Measurements from ENCODE around the gene EXOC4. TPM values are rescaled to one million over a fixed set of nuclear protein-coding genes. Genes with fewer than 3 reads are reported as not detected.

The EXOC4 gene
- total and polyA plus RNA-seq, 2 donors (not counting 3 experiments of a cell fraction or from before 2014, with no cell fraction given) = 20.3 to 73.1 TPM

- CTCF ChIA-PET = no interaction called here
- Histone ChIP-seq H3K9me3 (replicated peaks; ENCODE audit: control insufficient read depth, insufficient read depth, low read length) (no peaks in the 10 kb centered on the region), H3K79me2 (ENCODE audit: control insufficient read depth, insufficient read depth, low read length) (no peaks in the 10 kb centered on the region), H3K36me3 (ENCODE audit: control insufficient read depth in 2 of 2, extremely low read depth in 1 of 2, insufficient read depth in 2 of 2, low read length in 2 of 2) (no peaks in the 10 kb centered on the region), H3K4me3 (replicated peaks in 1 of 3; ENCODE audit: insufficient read depth in 1 of 3, low read depth in 1 of 3, low read length in 3 of 3) (no peak overlapping the region), H2AFZ (ENCODE audit: low read depth, low read length) (no peak overlapping the region), H3K9me1 (replicated peaks; ENCODE audit: control insufficient read depth, extremely low read depth, insufficient read depth, low read length) (no peaks in the 10 kb centered on the region), H4K20me1 (replicated peaks; ENCODE audit: control insufficient read depth, extremely low read depth, insufficient read depth, low read length) (no peaks in the 10 kb centered on the region), H3K27me3 (ENCODE audit: control insufficient read depth in 2 of 2, insufficient read depth in 2 of 2, low read length in 2 of 2) (no peaks in the 10 kb centered on the region), H3K9ac (replicated peaks; ENCODE audit: extremely low read depth, insufficient read depth, low read length) (no peak overlapping the region), H3K4me2 (ENCODE audit: insufficient read depth, low read length) (no peak overlapping the region), H3K4me1 (ENCODE audit: control insufficient read depth, extremely low read depth, insufficient read depth, low read length) (no peaks in the 10 kb centered on the region), H3K27ac (ENCODE audit: insufficient read depth, low read depth, low read length) (no peak overlapping the region)
- BruUV-seq (replicated peaks) = no TSS peak
- intact Hi-C loops (cut with micrococcal nuclease) = no loop called here
- TF ChIP-seq POLR2AphosphoS5 (IDR thresholded peaks at IDR 0.05; ENCODE audit: insufficient read depth, low read depth, low read length) (no peak), MAX (IDR thresholded peaks at IDR 0.05; ENCODE audit: insufficient read depth, insufficient read length) (no peak), POLR2A (IDR thresholded peaks at IDR 0.05; ENCODE audit: low read depth, low read length) (no peak), MYC (IDR thresholded peaks at IDR 0.05; ENCODE audit: low read depth, low read length) (no peak), CTCF (IDR thresholded peaks at IDR 0.05; ENCODE audit: extremely low read depth in 1 of 2, insufficient read depth in 1 of 2, low read depth in 1 of 2, low read length in 2 of 2) (no peak), GATA2 (IDR thresholded peaks at IDR 0.05; ENCODE audit: insufficient read depth, insufficient read length, low read depth, low read length) (no peak), EZH2 (IDR thresholded peaks at IDR 0.05; ENCODE audit: borderline replicate concordance, low read depth, low read length, severe bottlenecking) (no peak), FOS (IDR thresholded peaks at IDR 0.05; ENCODE audit: borderline replicate concordance, insufficient read depth, low read length) (no peak), JUN (IDR thresholded peaks at IDR 0.05; ENCODE audit: borderline replicate concordance, insufficient read depth, insufficient read length, low read depth) (no peak)
- no peak for FAIRE-seq
- POLR2A ChIA-PET = no interaction called here
- DNase-seq (ENCODE audit: low read depth, low spot score) = no peak
- dilution Hi-C loops (cut with MboI; ENCODE audit: extremely low pct_ligation_motif_present, low sequenced_read_pairs) = no loop called here
Measured at GRCh38 chr7:133718131-133718530, 465.3 kb downstream of the EXOC4 start.
